Measurements from ENCODE around the gene CBLB. TPM values are rescaled to one million over a fixed set of nuclear protein-coding genes. Genes with fewer than 3 reads are reported as not detected.

Gene CBLB
- total RNA-seq, 2 experiments from 2014 or later, result 24.5 to 38.5 TPM

GRCh38 chr3:105679951-105680350 lies 188.9 kb downstream of the CBLB start:
- intact Hi-C loops (cut with micrococcal nuclease; ENCODE audit: unreplicated experiment), result no loop called here
- Histone ChIP-seq H3K4me2 (ENCODE audit: low read length) (no peak overlapping the region), H3K4me1 (ENCODE audit: insufficient read depth, low read length, poor library complexity, severe bottlenecking) (peaks cover 3% of the 10 kb centered on the region), H3K9me3 (ENCODE audit: low read length) (no peaks in the 10 kb centered on the region), H3K4me3 (ENCODE audit: low read depth, low read length, poor library complexity, severe bottlenecking) (no peak overlapping the region), H3K9me2 (ENCODE audit: insufficient read depth, low read length) (no peaks in the 10 kb centered on the region), H3K79me2 (ENCODE audit: insufficient read depth, low read depth, low read length) (no peaks in the 10 kb centered on the region), H2AFZ (ENCODE audit: low read length) (no peak overlapping the region), H3K27ac (ENCODE audit: low read depth, low read length, poor library complexity, severe bottlenecking) (no peak overlapping the region), H3K36me3 (ENCODE audit: insufficient read depth, low read length) (peaks cover 26% of the 10 kb centered on the region), H4K20me1 (ENCODE audit: insufficient read depth, low read length) (no peaks in the 10 kb centered on the region)
- no peak for TF ChIP-seq EZH2phosphoT487 (IDR thresholded peaks at IDR 0.05; ENCODE audit: borderline replicate concordance, low read depth, low read length)
- no peak for TF ChIP-seq CTCF (conservative IDR thresholded peaks at IDR 0.05; ENCODE audit: low read length)
- ChIA-PET CTCF (ENCODE audit: unreplicated experiment) (no interaction called here), POLR2A (interaction anchor here (0.7 to 1.0 kb wide), 2 partner anchors 9 to 233 kb away, joined by 3 read pairs; no protein-coding TSS in a partner anchor)
- no peak for DNase-seq (ENCODE audit: low spot score)
- no TSS peak for BruUV-seq (replicated peaks)

GRCh38 chr3:105678017-105678416 lies 190.8 kb downstream of the CBLB start:
- Histone ChIP-seq H3K79me2 (ENCODE audit: insufficient read depth, low read depth, low read length) (no peaks in the 10 kb centered on the region), H3K27ac (ENCODE audit: low read depth, low read length, poor library complexity, severe bottlenecking) (no peak overlapping the region), H3K4me1 (ENCODE audit: insufficient read depth, low read length, poor library complexity, severe bottlenecking) (peaks cover 3% of the 10 kb centered on the region), H3K36me3 (ENCODE audit: insufficient read depth, low read length) (peaks cover 33% of the 10 kb centered on the region), H4K20me1 (ENCODE audit: insufficient read depth, low read length) (no peaks in the 10 kb centered on the region), H3K4me2 (ENCODE audit: low read length) (no peak overlapping the region), H3K9me3 (ENCODE audit: low read length) (no peaks in the 10 kb centered on the region), H2AFZ (ENCODE audit: low read length) (no peak overlapping the region), H3K9me2 (ENCODE audit: insufficient read depth, low read length) (no peaks in the 10 kb centered on the region), H3K4me3 (ENCODE audit: low read depth, low read length, poor library complexity, severe bottlenecking) (no peak overlapping the region)
- no peak for DNase-seq (ENCODE audit: low spot score)
- BruUV-seq (replicated peaks), result no TSS peak
- ChIA-PET CTCF (ENCODE audit: unreplicated experiment) (no interaction called here), POLR2A (interaction anchor here (0.6 kb wide), 1 partner anchor 28 kb away, joined by 3 read pairs; no protein-coding TSS in a partner anchor)
- intact Hi-C loops (cut with micrococcal nuclease; ENCODE audit: unreplicated experiment), result no loop called here
- TF ChIP-seq EZH2phosphoT487 (IDR thresholded peaks at IDR 0.05; ENCODE audit: borderline replicate concordance, low read depth, low read length) (no peak), CTCF (conservative IDR thresholded peaks at IDR 0.05; ENCODE audit: low read length) (no peak)

- Histone ChIP-seq H3K9me2 (ENCODE audit: insufficient read depth, low read length) (no peaks in the 10 kb centered on the region), H3K9me3 (ENCODE audit: low read length) (no peaks in the 10 kb centered on the region), H2AFZ (ENCODE audit: low read length) (no peak overlapping the region), H3K79me2 (ENCODE audit: insufficient read depth, low read depth, low read length) (no peaks in the 10 kb centered on the region), H3K4me1 (ENCODE audit: insufficient read depth, low read length, poor library complexity, severe bottlenecking) (peaks cover 3% of the 10 kb centered on the region), H3K27ac (ENCODE audit: low read depth, low read length, poor library complexity, severe bottlenecking) (no peak overlapping the region), H3K4me3 (ENCODE audit: low read depth, low read length, poor library complexity, severe bottlenecking) (no peak overlapping the region), H3K4me2 (ENCODE audit: low read length) (no peak overlapping the region), H4K20me1 (ENCODE audit: insufficient read depth, low read length) (no peaks in the 10 kb centered on the region), H3K36me3 (ENCODE audit: insufficient read depth, low read length) (peaks cover 33% of the 10 kb centered on the region)
- DNase-seq (ENCODE audit: low spot score), result no peak
- BruUV-seq (replicated peaks), result no TSS peak
- POLR2A ChIA-PET, result no interaction called here
- TF ChIP-seq EZH2phosphoT487 (IDR thresholded peaks at IDR 0.05; ENCODE audit: borderline replicate concordance, low read depth, low read length), result no peak
- no peak for TF ChIP-seq CTCF (conservative IDR thresholded peaks at IDR 0.05; ENCODE audit: low read length)
- intact Hi-C loops (cut with micrococcal nuclease; ENCODE audit: unreplicated experiment), result no loop called here
- CTCF ChIA-PET (ENCODE audit: unreplicated experiment), result no interaction called here
These were observed 192.1 kb downstream of the CBLB start for GRCh38 chr3:105676621-105677300.

All from OCI-LY7 (cell line).